Activated naive CD8-positive, alpha-beta T cell treated with anti-CD3 and anti-CD28 coated beads, Interleukin-2, amount 10 ng/mL, durations not matched to agents 7 days and 5 days (primary cell): Measurements from ENCODE around the gene ZNF737. TPM values are rescaled to one million over a fixed set of nuclear protein-coding genes. Genes with fewer than 3 reads are reported as not detected.
"Not testable (repeated sequence)": the region's sequence is repeated elsewhere in the genome, so short reads cannot be mapped to it uniquely, and the experiment has no call there.

Experiments
- ATAC-seq: fragments of 150-1000 bp; cut with Tn5 transposase; one replicate; pipeline ENCODE4 v1.10.0; 2021; ENCODE audit warnings: low read depth, moderate library complexity
- POLR2A ChIA-PET: fragments of 350-600 bp; sonication (Branson Sonifier 250); formaldehyde crosslinking; loops from one replicate; lab custom pipeline; 2021; ENCODE audit warnings: antibody characterized with exemption; lab: Charles Lee
- DNase-seq: peaks from one replicate; pipeline ENCODE4 v3.0.0; 2021
- H3K27ac Mint-ChIP-seq: one replicate; pipeline ENCODE4 v1.8.0; 2022; ENCODE audit warnings: mild to moderate bottlenecking, mixed read lengths
- H3K27me3 Mint-ChIP-seq: one replicate; pipeline ENCODE4 v1.8.0; 2022; ENCODE audit warnings: mild to moderate bottlenecking, moderate library complexity, mixed read lengths
- H3K36me3 Mint-ChIP-seq: one replicate; pipeline ENCODE4 v1.8.0; 2021; ENCODE audit warnings: mild to moderate bottlenecking, mixed read lengths
- H3K4me1 Mint-ChIP-seq: one replicate; pipeline ENCODE4 v1.8.0; 2021; ENCODE audit warnings: mixed read lengths
- H3K4me3 Mint-ChIP-seq: one replicate; pipeline ENCODE4 v1.8.0; 2022; ENCODE audit warnings: mild to moderate bottlenecking, moderate library complexity, mixed read lengths
- H3K9me3 Mint-ChIP-seq: one replicate; pipeline ENCODE4 v1.8.0; 2021; ENCODE audit warnings: mixed read lengths
- total RNA-seq, 2 experiments: library from RNA; stranded (reverse); gene quantifications; one replicate each; pipeline ENCODE4 v1.2.3, GENCODE V29; 2021

Gene ZNF737
- total RNA-seq: 10 to 100 TPM; 30.9 to 33.8 TPM

DNA sequence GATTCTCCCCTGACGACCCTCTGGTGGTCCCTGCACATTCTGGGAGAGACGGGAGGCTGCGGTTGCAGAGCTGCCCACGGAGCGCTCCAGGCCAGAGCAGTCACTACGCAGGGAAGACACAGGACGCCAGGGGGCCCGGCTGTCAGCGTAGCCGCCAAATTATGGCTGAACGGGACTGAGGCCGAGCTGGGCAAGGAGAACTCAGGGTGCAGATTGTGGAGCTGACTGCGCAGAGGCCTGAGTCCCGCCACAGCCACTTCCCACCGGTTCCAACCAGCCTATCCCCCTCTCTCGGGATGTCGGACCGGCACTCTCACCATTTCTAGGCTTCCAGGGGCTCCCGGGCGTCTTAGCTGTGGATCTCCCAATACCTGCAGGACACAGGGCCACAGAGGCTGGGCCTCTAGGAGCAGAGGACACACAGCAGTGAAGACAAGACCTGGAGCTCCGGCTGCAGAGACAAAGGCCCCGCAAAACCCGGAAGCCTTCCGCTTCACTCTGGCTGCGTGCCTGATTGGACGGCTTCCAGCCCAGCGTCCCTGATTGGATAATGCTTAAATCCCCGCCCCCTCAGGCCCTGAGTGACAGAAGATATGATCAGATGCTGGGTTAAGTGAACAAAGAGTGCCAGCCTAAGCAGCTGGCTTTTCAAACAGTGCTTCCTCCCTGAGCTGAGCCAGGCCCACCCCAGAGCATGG is at the start of gene ZNF737:
ZNF737 (minus strand) TSS at position 461 of the 698 bp plus-strand sequence; CDS start at position 320, 141 bp downstream.
- ATAC-seq: peak; percentile 97
- POLR2A ChIA-PET: interaction anchor here (0.6 to 2.5 kb wide), 23 partner anchors 9 to 1286 kb away, joined by 3 to 33 read pairs (median 5); partner anchors contain the start of genes ZNF100, ZNF253, ZNF429 and ZNF430

DNA sequence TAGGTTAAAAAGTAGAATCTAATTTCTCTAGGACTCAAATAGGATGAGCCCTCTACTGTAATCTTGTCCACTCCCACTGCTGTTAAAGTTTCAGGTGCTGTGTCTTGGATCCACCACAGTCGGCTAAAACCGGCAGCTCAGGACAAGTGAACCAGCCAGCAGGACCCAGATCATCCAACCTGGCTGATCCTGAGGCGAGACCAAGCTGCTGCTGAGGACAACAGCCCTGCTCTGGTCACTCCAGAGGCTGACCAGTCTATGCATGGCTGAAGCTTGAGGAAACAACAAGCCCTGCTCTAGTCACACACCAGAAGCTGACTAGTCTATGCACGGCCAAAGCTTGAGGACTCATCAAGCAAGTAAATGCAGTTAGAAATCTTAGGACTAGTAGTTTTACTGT is 49.4 kb upstream of the ZNF737 start:
- peaks cover 32% of the 10 kb centered on the region for H3K9me3 Mint-ChIP-seq
- H3K4me3 Mint-ChIP-seq: not testable (repeated sequence)

More for the DNA sequence above, at the start of gene ZNF737:
- no peaks in the 10 kb centered on the region for H3K27me3 Mint-ChIP-seq
- peaks cover 45% of the 10 kb centered on the region for H3K36me3 Mint-ChIP-seq
- H3K4me3 Mint-ChIP-seq: peak within 1 kb of the TSS; percentile 98
- H3K9me3 Mint-ChIP-seq: peaks cover 28% of the 10 kb centered on the region
- peak; percentile 86 for DNase-seq
- H3K4me1 Mint-ChIP-seq: peaks cover 6% of the 10 kb centered on the region
- H3K27ac Mint-ChIP-seq: peak within 1 kb of the TSS; percentile 98

DNA sequence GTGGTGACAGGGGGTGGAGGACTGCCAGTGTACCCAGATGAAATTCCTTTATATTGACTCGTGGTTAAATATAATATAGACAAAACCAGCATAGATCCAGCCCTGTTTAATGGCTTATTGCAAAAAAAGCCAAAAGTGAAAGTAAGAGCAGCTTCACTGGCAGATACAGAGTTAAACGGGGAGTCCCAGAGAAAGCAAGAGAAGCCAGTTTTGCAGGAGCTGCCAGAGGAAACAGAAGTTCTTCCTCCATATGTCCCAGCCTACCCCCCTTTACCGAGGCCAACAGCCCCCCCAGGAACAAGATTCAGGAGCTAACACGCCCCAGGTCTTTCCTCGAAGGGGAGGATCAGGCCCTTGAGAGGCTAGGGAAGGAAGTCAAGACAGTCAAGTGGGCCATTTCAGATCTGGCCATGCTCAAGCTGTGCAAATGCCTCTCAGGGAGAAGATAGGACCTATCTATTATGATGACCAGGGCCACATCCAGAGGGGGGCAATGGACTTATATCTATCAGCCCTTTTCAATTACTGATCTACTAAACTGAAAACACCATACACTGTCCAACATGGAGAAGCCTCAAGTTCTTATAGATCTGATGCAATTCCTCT is 47.2 kb upstream of the ZNF737 start:
- Mint-ChIP-seq H3K27me3 (no peaks in the 10 kb centered on the region), H3K9me3 (peaks cover 31% of the 10 kb centered on the region), H3K4me1 (no peaks in the 10 kb centered on the region), H3K4me3 (peak overlapping the region; percentile 21), H3K27ac (no peak overlapping the region), H3K36me3 (no peaks in the 10 kb centered on the region)
- DNase-seq (no peak), ATAC-seq (no peak)
- POLR2A ChIA-PET: no interaction called here

More for the DNA sequence above, 49.4 kb upstream of the ZNF737 start:
- H3K27ac Mint-ChIP-seq, POLR2A ChIA-PET, H3K27me3 Mint-ChIP-seq, DNase-seq, H3K36me3 Mint-ChIP-seq, H3K4me1 Mint-ChIP-seq, ATAC-seq: not testable (repeated sequence)

DNA sequence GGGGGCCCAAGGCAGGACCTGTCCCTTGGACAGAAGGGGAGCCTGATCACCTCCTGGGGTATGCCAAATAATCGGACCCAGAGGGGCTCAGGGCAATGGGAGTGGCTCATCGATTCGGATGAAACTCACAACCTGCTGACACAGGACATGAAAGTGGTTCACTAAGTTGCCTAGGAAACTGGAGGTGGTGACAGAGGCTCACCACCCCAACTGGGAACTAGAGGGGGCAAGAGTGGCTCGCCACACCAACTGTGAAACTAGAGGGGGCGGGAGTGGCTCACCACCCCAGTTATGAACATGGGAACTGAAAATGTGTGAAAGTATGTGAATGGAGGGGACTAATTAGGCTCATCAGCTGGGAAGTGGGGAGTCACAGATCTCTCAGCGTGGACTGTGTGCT is 46.3 kb upstream of the ZNF737 start:
- Mint-ChIP-seq H3K4me3 (no peak overlapping the region), H3K9me3 (peaks cover 31% of the 10 kb centered on the region), H3K27me3 (no peaks in the 10 kb centered on the region), H3K27ac (no peak overlapping the region), H3K4me1 (no peaks in the 10 kb centered on the region), H3K36me3 (no peaks in the 10 kb centered on the region)
- POLR2A ChIA-PET: no interaction called here
- no peak for DNase-seq
- ATAC-seq: no peak

- H3K27ac Mint-ChIP-seq: no peak overlapping the region
- H3K36me3 Mint-ChIP-seq: no peaks in the 10 kb centered on the region
- H3K4me1 Mint-ChIP-seq: no peaks in the 10 kb centered on the region
- no peak overlapping the region for H3K4me3 Mint-ChIP-seq
- H3K27me3 Mint-ChIP-seq: no peaks in the 10 kb centered on the region
- no peak for DNase-seq
- POLR2A ChIA-PET: no interaction called here
- no peak for ATAC-seq
- H3K9me3 Mint-ChIP-seq: peaks cover 24% of the 10 kb centered on the region
Measured at GRCh38 chr19:20607943-20608342, 42.4 kb upstream of the ZNF737 start.

GRCh38 chr19:20558571-20558970 is 7.0 kb downstream of the ZNF737 start:
- POLR2A ChIA-PET: no interaction called here
- Mint-ChIP-seq H3K27me3 (no peaks in the 10 kb centered on the region), H3K4me3 (no peak overlapping the region), H3K36me3 (peaks cover 84% of the 10 kb centered on the region), H3K9me3 (peaks cover 27% of the 10 kb centered on the region), H3K4me1 (peaks cover 3% of the 10 kb centered on the region), H3K27ac (no peak overlapping the region)
- ATAC-seq: no peak
- DNase-seq: no peak

DNA sequence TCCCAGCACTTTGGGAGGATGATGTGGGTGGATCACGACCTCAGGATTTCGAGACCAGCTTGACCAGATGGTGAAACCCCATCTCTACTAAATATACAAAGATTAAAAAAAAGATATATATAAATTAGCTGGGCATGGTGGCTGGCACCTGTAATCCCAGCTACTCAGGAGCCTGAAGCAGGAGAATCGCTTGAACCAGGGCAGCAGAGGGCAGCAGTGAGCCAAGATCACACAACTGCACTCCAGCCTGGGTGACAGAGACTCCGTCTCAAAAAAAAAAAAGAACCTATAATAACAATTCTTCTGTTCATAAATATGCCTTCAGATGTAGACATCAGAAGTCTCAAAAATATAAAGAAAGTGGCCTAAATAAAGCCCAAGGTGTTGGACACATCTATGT is 7.6 kb downstream of the ZNF737 start:
- DNase-seq (no peak), ATAC-seq (no peak)
- peaks cover 3% of the 10 kb centered on the region for H3K4me1 Mint-ChIP-seq
- H3K9me3 Mint-ChIP-seq: peaks cover 25% of the 10 kb centered on the region
- peaks cover 84% of the 10 kb centered on the region for H3K36me3 Mint-ChIP-seq
- POLR2A ChIA-PET: interaction anchor here (1.7 kb wide), 1 partner anchor 133 kb away, joined by 5 read pairs; no protein-coding TSS in a partner anchor
- H3K27ac Mint-ChIP-seq: no peak overlapping the region
- no peak overlapping the region for H3K4me3 Mint-ChIP-seq
- no peaks in the 10 kb centered on the region for H3K27me3 Mint-ChIP-seq

GRCh38 chr19:20544667-20545333 is 20.8 kb downstream of the ZNF737 start:
- Mint-ChIP-seq H3K9me3 (peaks cover 32% of the 10 kb centered on the region), H3K36me3 (peaks cover 66% of the 10 kb centered on the region)
- POLR2A ChIA-PET, ATAC-seq, H3K4me3 Mint-ChIP-seq, H3K27ac Mint-ChIP-seq, DNase-seq, H3K4me1 Mint-ChIP-seq, H3K27me3 Mint-ChIP-seq: not testable (repeated sequence)

DNA sequence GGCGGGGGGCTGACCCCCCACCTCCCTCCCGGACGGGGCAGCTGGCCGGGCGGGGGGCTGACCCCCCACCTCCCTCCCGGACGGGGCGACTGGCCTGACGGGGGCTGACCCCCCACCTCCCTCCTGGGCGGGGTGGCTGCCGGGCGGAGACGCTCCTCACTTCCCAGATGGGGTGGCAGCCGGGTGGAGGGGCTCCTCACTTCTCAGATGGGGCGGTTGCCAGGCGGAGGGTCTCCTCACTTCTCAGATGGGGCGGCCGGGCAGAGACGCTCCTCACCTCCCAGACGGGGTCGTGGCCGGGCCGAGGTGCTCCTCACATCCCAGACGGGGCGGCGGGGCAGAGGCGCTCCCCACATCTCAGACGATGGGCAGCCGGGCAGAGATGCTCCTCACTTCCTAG is 35.3 kb downstream of the ZNF737 start:
- not testable (repeated sequence) for ATAC-seq

GRCh38 chr19:20513189-20513904 is 52.2 kb downstream of the ZNF737 start:
- Mint-ChIP-seq H3K4me1 (no peaks in the 10 kb centered on the region), H3K27ac (no peak overlapping the region), H3K9me3 (peaks cover 19% of the 10 kb centered on the region)

More for the DNA sequence above, 35.3 kb downstream of the ZNF737 start:
- H3K4me1 Mint-ChIP-seq, H3K4me3 Mint-ChIP-seq, H3K27me3 Mint-ChIP-seq, H3K27ac Mint-ChIP-seq, POLR2A ChIA-PET, H3K36me3 Mint-ChIP-seq, DNase-seq: not testable (repeated sequence)
- H3K9me3 Mint-ChIP-seq: peaks cover 17% of the 10 kb centered on the region

GRCh38 chr19:20503476-20503875 is 62.1 kb downstream of the ZNF737 start:
- DNase-seq (no peak), ATAC-seq (no peak)
- Mint-ChIP-seq H3K4me3 (no peak overlapping the region), H3K36me3 (peaks cover 2% of the 10 kb centered on the region), H3K27ac (no peak overlapping the region), H3K9me3 (peaks cover 35% of the 10 kb centered on the region), H3K27me3 (no peaks in the 10 kb centered on the region), H3K4me1 (no peaks in the 10 kb centered on the region)
- POLR2A ChIA-PET: no interaction called here

More at GRCh38 chr19:20513189-20513904, 52.2 kb downstream of the ZNF737 start:
- POLR2A ChIA-PET: no interaction called here
- no peak overlapping the region for H3K4me3 Mint-ChIP-seq
- DNase-seq (no peak), ATAC-seq (no peak)
- no peaks in the 10 kb centered on the region for H3K27me3 Mint-ChIP-seq
- H3K36me3 Mint-ChIP-seq: no peaks in the 10 kb centered on the region
